ENCODE measurements around the gene AGER. TPM values are rescaled to one million over a fixed set of nuclear protein-coding genes. Genes with fewer than 3 reads are reported as not detected.

AGER gene
- total and polyA plus RNA-seq, 9 donors: 3.4 to 12.8 (median 7.9) TPM

GRCh38 chr6:32140420-32141046 lies 43.5 kb downstream of the AGER start:
- whole genome bisulfite sequencing, 3 donors: 6 to 15% (median 12%) methylated on average over 5 of the region's 5 CpGs
- intact Hi-C loops (cut with DNase I): no loop called here

GRCh38 chr6:32139590-32139989 lies 44.5 kb downstream of the AGER start:
- intact Hi-C loops (cut with DNase I): no loop called here
- Histone ChIP-seq H3K27ac (peak overlapping the region; percentile 37 to 84), H3K9me3 (no peaks in the 10 kb centered on the region), H3K4me1 (ENCODE audit: insufficient read depth) (peaks cover 15% of the 10 kb centered on the region), H3K4me3 (no peak overlapping the region), H3K36me3 (no peaks in the 10 kb centered on the region), H3K27me3 (no peaks in the 10 kb centered on the region)
- TF ChIP-seq EP300 (IDR thresholded peaks at IDR 0.05): no peak
- no peak for TF ChIP-seq CTCF (IDR thresholded peaks at IDR 0.05)
- no peak for TF ChIP-seq POLR2A (IDR thresholded peaks at IDR 0.05)
- DNase-seq: peak in 3 of 5 donors; percentile 55 to 58 (median 58)
- WGBS, 3 donors: 8 to 17% (median 16%) methylated on average over 5 of the region's 5 CpGs

More at GRCh38 chr6:32140420-32141046, 43.5 kb downstream of the AGER start:
- Histone ChIP-seq H3K27ac (peak overlapping the region; percentile 37 to 84), H3K4me3 (no peak overlapping the region), H3K27me3 (no peaks in the 10 kb centered on the region), H3K36me3 (no peaks in the 10 kb centered on the region), H3K9me3 (no peaks in the 10 kb centered on the region), H3K4me1 (ENCODE audit: insufficient read depth) (peaks cover 15% of the 10 kb centered on the region)
- TF ChIP-seq CTCF (IDR thresholded peaks at IDR 0.05) (no peak), EP300 (IDR thresholded peaks at IDR 0.05) (no peak), POLR2A (IDR thresholded peaks at IDR 0.05) (no peak)
- peak in 1 of 5 donors; percentile 48 for DNase-seq

GRCh38 chr6:32137454-32137853 lies 46.6 kb downstream of the AGER start:
- Histone ChIP-seq H3K27ac (peak overlapping the region in 1 of 2 donors; percentile 43), H3K36me3 (no peaks in the 10 kb centered on the region), H3K4me1 (ENCODE audit: insufficient read depth) (peaks cover 15% of the 10 kb centered on the region), H3K9me3 (no peaks in the 10 kb centered on the region), H3K4me3 (no peak overlapping the region), H3K27me3 (no peaks in the 10 kb centered on the region)
- TF ChIP-seq POLR2A (IDR thresholded peaks at IDR 0.05) (no peak), EP300 (IDR thresholded peaks at IDR 0.05) (no peak), CTCF (IDR thresholded peaks at IDR 0.05) (no peak)
- DNase-seq: no peak
- intact Hi-C loops (cut with DNase I): no loop called here

- intact Hi-C loops (cut with DNase I): no loop called here
- WGBS, 3 donors: 36 to 70% (median 67%) methylated on average over 4 of the region's 4 CpGs
Observed at GRCh38 chr6:32133786-32134185, 50.3 kb downstream of the AGER start.

More at GRCh38 chr6:32133786-32134185, 50.3 kb downstream of the AGER start:
- Histone ChIP-seq H3K4me3 (no peak overlapping the region), H3K9me3 (no peaks in the 10 kb centered on the region), H3K36me3 (no peaks in the 10 kb centered on the region), H3K27me3 (no peaks in the 10 kb centered on the region), H3K27ac (no peak overlapping the region), H3K4me1 (ENCODE audit: insufficient read depth) (peaks cover 10% of the 10 kb centered on the region)
- TF ChIP-seq EP300 (IDR thresholded peaks at IDR 0.05) (no peak), POLR2A (IDR thresholded peaks at IDR 0.05) (no peak), CTCF (IDR thresholded peaks at IDR 0.05) (no peak)
- DNase-seq: no peak
